Spleen (tissue), 11 donors: Measurements from ENCODE around the gene EXOC3. TPM values are rescaled to one million over a fixed set of nuclear protein-coding genes. Genes with fewer than 3 reads are reported as not detected.

ENCODE experiments used
- DNase-seq: peaks from one replicate; pipeline ENCODE4 v3.0.0-alpha.2; 2020
- H3K27ac ChIP-seq, 8 donors: fragments of 200-600 bp; sonication (generic) in 7 of 8; 1 replicate in 4 of 8; 2 replicates in 4 of 8; pipeline versions ENCODE4 v1.5.0 to v1.8.0; 2016 to 2021; ENCODE audit warnings: inconsistent platforms in 4 of 8, mild to moderate bottlenecking in 4 of 8, moderate library complexity in 1 of 8
- H3K27me3 ChIP-seq, 7 donors: fragments of 200-600 bp; sonication (generic) in 6 of 7; replicated peaks in 1 of 7; 1 replicate in 4 of 7; 2 replicates in 3 of 7; pipeline versions ENCODE4 v1.5.0 to v1.8.0; 2016 to 2021; ENCODE audit warnings: inconsistent platforms in 3 of 7, mild to moderate bottlenecking in 1 of 7
- H3K36me3 ChIP-seq, 6 donors: fragments of 200-600 bp; sonication (generic) in 5 of 6; 1 replicate in 4 of 6; 2 replicates in 2 of 6; pipeline versions ENCODE4 v1.5.0 to v1.8.0; 2016 to 2021; ENCODE audit warnings: inconsistent platforms in 2 of 6
- H3K4me1 ChIP-seq, 6 donors: fragments of 200-600 bp; sonication (generic) in 5 of 6; 1 replicate in 3 of 6; 2 replicates in 3 of 6; pipeline versions ENCODE4 v1.5.0 to v1.8.0; 2016 to 2021; ENCODE audit warnings: inconsistent platforms in 3 of 6
- H3K4me3 ChIP-seq, 8 donors: fragments of 200-600 bp; sonication (generic) in 7 of 8; 1 replicate in 4 of 8; 2 replicates in 4 of 8; pipeline versions ENCODE4 v1.5.0 to v1.8.0; 2016 to 2021; ENCODE audit warnings: inconsistent platforms in 4 of 8, mild to moderate bottlenecking in 4 of 8, moderate library complexity in 2 of 8
- H3K9me3 ChIP-seq, 8 donors: fragments of 200-600 bp; sonication (generic) in 7 of 8; 1 replicate in 4 of 8; 2 replicates in 4 of 8; pipeline versions ENCODE4 v1.5.0 to v1.8.0; 2016 to 2021; ENCODE audit warnings: inconsistent platforms in 4 of 8
- CTCF ChIP-seq, 11 experiments: fragments of 200-600 bp in 7 of 11; fragments of 450-650 bp in 4 of 11; sonication (generic) in 4 of 11; IDR thresholded peaks in 8 of 11; conservative IDR thresholded peaks in 3 of 11; 1 replicate in 7 of 11; 2 replicates in 4 of 11; pipeline versions ENCODE4 v1.4.0 to v1.8.0; 2016 to 2021; ENCODE audit warnings: antibody characterized with exemption in 11 of 11, inconsistent platforms in 4 of 11, mild to moderate bottlenecking in 1 of 11
- POLR2A ChIP-seq, 3 donors: fragments of 450-650 bp; IDR thresholded peaks; one replicate each; pipeline ENCODE4 v1.5.1; 2017; ENCODE audit warnings: antibody characterized with exemption in 3 of 3, mild to moderate bottlenecking in 1 of 3
- POLR2AphosphoS5 ChIP-seq, 3 donors: sonication (generic); formaldehyde crosslinking; IDR thresholded peaks; one replicate each; pipeline ENCODE4 v1.5.1; 2017; ENCODE audit warnings: antibody characterized with exemption in 3 of 3
- WGBS, 5 donors: extraction: QIAGEN DNeasy Blood & Tissue Kit in 3 of 5; methylation state at CpG; one replicate each; pipeline versions ENCODE4 v1.1.5 to v1.1.7; 2013 to 2018; 5-methylcytosine and 5-hydroxymethylcytosine counted together
- intact Hi-C: fragments of 100-400 bp; cut with DNase I; formaldehyde crosslinking; loops from one replicate; pipeline ENCODE4 v1.15.0; 2023; ENCODE audit warnings: low total_unique reads
- polyA plus RNA-seq, 3 donors: library from polyadenylated mRNA; stranded (reverse); fragments of 200-250 nt; gene quantifications; one replicate each; pipeline ENCODE4 v1.2.1, GENCODE V29; 2013
- total RNA-seq, 7 donors: library from RNA; depleted of rRNA in 3 of 7; stranded (reverse); fragments of >200 nt in 3 of 7; fragmentation: NEBNext Ultra II Directional in 4 of 7; extraction: Animal tissue kit (Norgen Biotek cat#: 25700) in 4 of 7; gene quantifications; one replicate each; pipeline versions ENCODE4 v1.1.0 to v1.2.1, GENCODE V29; 2016 to 2021
- donor health status: healthy with polysubstance abuse.
- donor health status: DM: no; HTN: no; CAD: no; lungs with moderate emphysema.
- donor health status: DM: no; HTN: no; CAD: no.
- donor health status: Bipolar disorder and iron deficiency.
- donor health status: healthy.
- donor health status: DM: no; HTN: no; CAD: no.
- donor health status: DM: yes; HTN: yes; CAD: no.

EXOC3 gene
- total and polyA plus RNA-seq, 10 donors = 22.7 to 87.0 (median 71.0) TPM

- intact Hi-C loops = loop anchor here (5.0 kb wide), 1 partner anchor 117 kb away; no protein-coding TSS in a partner anchor
- Histone ChIP-seq H3K27me3 (peaks cover 0 to 19% (median 0%) of the 10 kb centered on the region in 7 donors), H3K9me3 (no peaks in the 10 kb centered on the region), H3K4me1 (no peaks in the 10 kb centered on the region), H3K27ac (no peak overlapping the region), H3K36me3 (peaks cover 0 to 21% (median 0%) of the 10 kb centered on the region in 6 donors), H3K4me3 (no peak overlapping the region)
- 87 to 94% (median 90%) methylated on average over 16 to 26 of the region's 26 CpGs for WGBS, 5 donors
- peak; percentile 71 for DNase-seq
- TF ChIP-seq POLR2A (IDR thresholded peaks at IDR 0.05) (no peak), CTCF (IDR thresholded peaks at IDR 0.05 in 8 of 11, conservative IDR thresholded peaks at IDR 0.05 in 3 of 11) (no peak), POLR2AphosphoS5 (IDR thresholded peaks at IDR 0.05) (no peak)
Observed at GRCh38 chr5:434443-435146, 8.4 kb upstream of the EXOC3 start.

GRCh38 chr5:435156-435790, 7.7 kb upstream of the EXOC3 start:
- Histone ChIP-seq H3K36me3 (peaks cover 0 to 16% (median 0%) of the 10 kb centered on the region in 6 donors), H3K4me3 (no peak overlapping the region), H3K4me1 (peaks cover 0 to 6% (median 4%) of the 10 kb centered on the region in 6 donors), H3K27ac (no peak overlapping the region), H3K9me3 (no peaks in the 10 kb centered on the region), H3K27me3 (peaks cover 0 to 19% (median 0%) of the 10 kb centered on the region in 7 donors)
- no peak for DNase-seq
- WGBS, 5 donors = 86 to 93% (median 89%) methylated on average over 27 of the region's 27 CpGs
- TF ChIP-seq POLR2AphosphoS5 (IDR thresholded peaks at IDR 0.05) (no peak), CTCF (IDR thresholded peaks at IDR 0.05 in 8 of 11, conservative IDR thresholded peaks at IDR 0.05 in 3 of 11) (no peak), POLR2A (IDR thresholded peaks at IDR 0.05) (no peak)
- intact Hi-C loops = loop anchor here (5.0 kb wide), 1 partner anchor 118 kb away; no protein-coding TSS in a partner anchor

GRCh38 chr5:435961-436640, 6.9 kb upstream of the EXOC3 start:
- peak; percentile 63 for DNase-seq
- peaks cover 0 to 14% (median 12%) of the 10 kb centered on the region in 6 donors for H3K4me1 ChIP-seq
- H3K36me3 ChIP-seq = peaks cover 0 to 13% (median 0%) of the 10 kb centered on the region in 6 donors
- TF ChIP-seq POLR2AphosphoS5 (IDR thresholded peaks at IDR 0.05) = peak in 1 of 3 donors; percentile 13
- TF ChIP-seq POLR2A (IDR thresholded peaks at IDR 0.05) = no peak
- TF ChIP-seq CTCF (IDR thresholded peaks at IDR 0.05 in 8 of 11, conservative IDR thresholded peaks at IDR 0.05 in 3 of 11) = peak in 2 of 11 experiments; percentile 17 to 19
- intact Hi-C loops = loop anchor here (5.0 kb wide), 1 partner anchor 119 kb away; no protein-coding TSS in a partner anchor
- 84 to 89% (median 85%) methylated on average over 13 to 18 of the region's 18 CpGs for WGBS, 5 donors
- H3K27ac ChIP-seq = no peak overlapping the region
- no peaks in the 10 kb centered on the region for H3K9me3 ChIP-seq
- H3K27me3 ChIP-seq = peaks cover 0 to 19% (median 0%) of the 10 kb centered on the region in 7 donors
- no peak overlapping the region for H3K4me3 ChIP-seq
